Activated CD8-positive, alpha-beta memory T cell treated with anti-CD3 and anti-CD28 coated beads for 48 hours (primary cell): ENCODE results near the gene MRPS21.
"Not testable (repeated sequence)": the region's sequence is repeated elsewhere in the genome, so short reads cannot be mapped to it uniquely, and the experiment has no call there.

Experiments used
- DNase-seq, 3 experiments: peaks; one replicate each; pipeline ENCODE4 v3.0.0-alpha.2; 2020; ENCODE audit warnings: low read depth in 2 of 3, low spot score in 2 of 3

MRPS21 gene

GRCh38 chr1:150281221-150281757 is 12.4 kb upstream of the MRPS21 start:
- no peak for DNase-seq

GRCh38 chr1:150281758-150282557 is 11.7 kb upstream of the MRPS21 start, which contains the start of gene CIART:
TSS of gene CIART (plus strand) at chr1:150282554. CDS start at chr1:150283268, 714 bp downstream.
- peak in 2 of 3 experiments; percentile 25 to 53 for DNase-seq

DNA sequence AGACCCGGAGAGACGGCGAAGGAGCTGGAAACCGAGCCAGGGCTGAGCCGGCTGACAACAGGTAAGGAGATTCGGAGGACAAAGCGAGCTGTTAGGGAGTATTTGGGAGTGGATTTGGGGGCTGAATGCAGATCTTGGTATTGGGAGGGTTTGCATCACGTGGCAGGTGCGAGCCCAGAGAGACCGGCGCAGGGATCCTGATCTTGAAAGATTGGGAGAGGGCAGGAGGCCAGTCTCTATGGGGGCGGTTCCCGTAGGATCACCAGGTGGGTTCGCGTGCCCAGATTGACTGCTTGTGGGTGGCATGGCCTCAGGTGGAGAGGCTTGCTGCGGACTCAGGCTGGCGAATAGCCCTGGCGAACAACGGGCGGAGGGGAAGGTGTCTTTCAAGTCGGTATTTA is 11.1 kb upstream of the MRPS21 start:
- DNase-seq, result no peak

DNA sequence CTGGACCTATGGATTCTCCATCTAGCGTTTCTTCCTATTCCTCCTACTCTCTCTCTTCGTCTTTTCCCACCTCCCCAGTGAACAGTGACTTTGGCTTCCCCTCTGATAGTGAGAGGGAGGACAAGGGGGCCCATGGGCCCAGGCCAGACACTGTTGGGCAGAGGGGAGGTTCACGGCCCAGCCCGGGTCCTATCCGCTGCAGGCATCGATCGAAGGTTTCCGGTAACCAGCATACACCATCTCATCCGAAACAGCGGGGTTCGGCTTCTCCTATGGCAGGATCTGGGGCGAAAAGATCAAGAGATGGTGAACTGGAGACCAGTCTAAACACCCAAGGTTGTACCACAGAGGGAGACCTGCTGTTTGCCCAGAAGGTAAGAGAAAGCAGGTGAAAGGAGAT is 10.4 kb upstream of the MRPS21 start:
- no peak for DNase-seq

DNA sequence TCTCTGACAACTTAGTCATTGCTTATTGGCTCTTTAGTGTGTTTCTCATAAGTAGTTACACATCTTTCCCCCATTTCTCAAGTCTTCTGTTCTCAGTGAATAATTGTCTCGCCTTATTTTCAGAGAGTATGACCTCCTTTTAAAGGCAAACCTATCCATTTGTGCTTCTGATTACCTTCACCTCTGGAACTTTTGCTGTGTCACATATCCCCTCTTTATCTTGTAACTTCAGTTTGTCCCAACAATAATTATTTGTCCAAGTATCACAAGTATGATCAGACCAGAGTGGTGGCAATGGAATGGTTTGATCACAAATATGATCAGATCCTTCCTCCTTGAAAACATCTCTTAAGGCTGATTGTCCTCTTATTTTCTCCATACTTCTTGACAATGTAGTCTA is 5.3 kb upstream of the MRPS21 start:
- no peak for DNase-seq

- no peak for DNase-seq
Observed at GRCh38 chr1:150288822-150289221, 4.8 kb upstream of the MRPS21 start.

- DNase-seq, result no peak
Observed at GRCh38 chr1:150295476-150295875, 1.8 kb downstream of the MRPS21 start.

DNA sequence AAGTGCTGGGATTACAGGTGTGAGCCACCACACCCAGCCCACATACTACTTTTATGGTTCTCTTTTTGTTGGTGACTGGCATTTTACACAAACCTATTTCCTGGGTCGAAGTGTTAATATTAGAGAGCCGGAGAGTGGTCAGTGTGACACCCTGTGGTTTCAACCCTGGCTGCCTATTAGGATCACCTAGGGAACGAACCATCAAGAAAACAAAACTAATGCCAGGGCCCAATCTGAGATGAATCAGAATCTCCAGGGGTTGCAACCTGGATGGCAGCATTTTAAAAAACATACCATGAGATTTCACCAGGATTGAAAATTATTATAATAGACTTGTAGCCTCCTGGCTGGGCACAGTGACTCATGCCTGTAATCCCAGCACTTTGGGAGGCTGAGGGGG is 6.1 kb downstream of the MRPS21 start:
- DNase-seq, result no peak

- DNase-seq, result no peak
Observed at GRCh38 chr1:150302338-150302737, 8.7 kb downstream of the MRPS21 start.

DNA sequence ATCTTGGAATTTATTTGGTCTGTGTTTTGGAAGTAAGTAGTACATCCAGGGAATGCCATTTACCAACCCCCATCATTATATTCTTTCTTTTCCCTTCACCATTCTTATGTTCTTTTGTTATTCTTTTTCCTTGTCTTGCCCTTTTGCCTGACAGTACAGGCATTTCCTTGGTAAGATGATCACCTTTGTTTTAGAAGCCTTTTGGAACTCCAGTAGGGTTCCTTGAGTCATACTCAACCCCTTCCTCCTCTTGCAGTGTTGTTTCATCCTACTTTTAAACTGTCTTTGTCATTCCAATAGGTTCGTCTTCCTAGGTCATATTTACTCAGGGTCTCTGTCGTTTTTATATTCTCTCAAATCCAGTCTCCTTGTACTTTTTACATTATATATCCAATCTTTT is 9.2 kb downstream of the MRPS21 start:
- no peak for DNase-seq

GRCh38 chr1:150308585-150308984 is 14.9 kb downstream of the MRPS21 start:
- DNase-seq, result not testable (repeated sequence)

GRCh38 chr1:150309758-150310508 is 16.3 kb downstream of the MRPS21 start:
- DNase-seq, result no peak

GRCh38 chr1:150311762-150312161 is 18.1 kb downstream of the MRPS21 start:
- DNase-seq, result no peak

DNA sequence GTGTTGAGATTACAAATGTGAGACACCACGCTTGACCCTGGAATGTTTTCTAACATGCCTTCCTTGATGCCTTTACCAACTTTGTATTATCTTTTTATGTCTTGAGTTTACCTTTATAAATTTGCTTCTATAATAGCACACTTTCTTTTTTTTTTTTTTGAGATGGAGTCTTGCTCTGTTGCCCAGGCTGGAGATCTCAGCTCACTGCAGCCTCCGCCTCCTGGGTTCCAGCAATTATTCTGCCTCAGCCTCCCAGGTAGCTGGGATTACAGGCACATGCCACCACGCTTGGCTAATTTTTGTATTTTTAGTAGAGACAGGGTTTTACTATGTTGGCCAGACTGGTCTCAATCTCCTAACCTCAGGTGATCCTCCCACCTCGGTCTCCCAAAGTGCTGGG is 21.0 kb downstream of the MRPS21 start:
- DNase-seq, result not testable (repeated sequence)

DNA sequence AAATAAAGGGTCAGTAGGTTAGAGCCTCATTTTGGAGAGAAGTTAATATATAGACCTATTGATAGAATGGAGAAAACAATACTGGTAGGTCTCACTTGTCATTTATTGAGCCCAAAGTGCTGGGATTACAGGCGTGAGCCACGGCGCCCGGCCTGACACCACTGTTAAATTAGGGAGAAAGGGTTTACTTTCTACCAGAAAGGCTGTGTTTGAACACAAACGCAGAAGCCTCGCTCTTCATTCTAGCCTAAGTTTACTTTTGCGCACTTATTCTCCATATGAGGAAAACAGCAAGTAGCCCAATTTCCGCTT is 27.0 kb downstream of the MRPS21 start:
- DNase-seq, result no peak

DNA sequence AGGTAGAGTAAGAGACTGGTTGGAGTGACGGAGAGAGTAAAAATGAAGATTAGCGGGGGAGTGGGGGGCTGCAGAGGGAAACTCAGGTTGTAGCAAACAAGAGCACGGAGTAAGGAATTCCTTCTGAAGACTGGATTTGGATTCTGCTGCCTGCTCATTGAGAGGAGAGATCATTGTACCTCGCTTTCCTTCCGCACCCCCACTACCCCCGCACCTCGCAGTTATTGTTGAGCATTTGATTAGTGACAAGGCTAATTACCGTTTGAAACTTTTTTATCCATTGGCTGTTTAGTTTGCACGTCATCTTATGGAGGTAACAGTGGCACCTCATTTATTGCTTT is 28.1 kb downstream of the MRPS21 start:
- no peak for DNase-seq

GRCh38 chr1:150322310-150322709 is 28.6 kb downstream of the MRPS21 start:
- no peak for DNase-seq

DNA sequence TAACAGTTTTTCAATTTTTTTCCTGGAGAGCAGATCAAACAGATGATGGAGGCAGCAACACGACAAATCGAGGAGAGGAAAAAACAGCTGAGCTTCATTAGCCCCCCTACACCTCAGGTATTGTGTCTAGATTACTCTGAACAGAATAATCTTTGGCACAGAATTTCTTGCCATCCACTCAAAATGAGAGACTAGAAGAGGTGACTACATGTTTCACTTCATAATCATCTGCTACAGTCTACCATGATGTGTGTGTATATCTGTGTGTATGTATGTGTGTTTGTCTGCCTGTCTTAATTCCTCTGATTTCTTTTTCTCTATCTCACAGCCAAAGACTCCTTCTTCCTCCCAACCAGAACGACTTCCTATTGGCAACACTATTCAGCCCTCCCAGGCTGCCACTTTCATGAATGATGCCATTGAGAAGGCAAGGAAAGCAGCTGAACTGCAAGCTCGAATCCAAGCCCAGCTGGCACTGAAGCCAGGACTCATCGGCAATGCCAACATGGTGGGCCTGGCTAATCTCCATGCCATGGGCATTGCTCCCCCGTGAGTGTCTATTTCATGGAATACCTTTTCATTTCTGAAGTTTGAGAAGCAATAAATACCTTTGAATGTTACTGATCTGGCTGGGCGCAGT is 39.1 kb downstream of the MRPS21 start:
- no peak for DNase-seq

DNA sequence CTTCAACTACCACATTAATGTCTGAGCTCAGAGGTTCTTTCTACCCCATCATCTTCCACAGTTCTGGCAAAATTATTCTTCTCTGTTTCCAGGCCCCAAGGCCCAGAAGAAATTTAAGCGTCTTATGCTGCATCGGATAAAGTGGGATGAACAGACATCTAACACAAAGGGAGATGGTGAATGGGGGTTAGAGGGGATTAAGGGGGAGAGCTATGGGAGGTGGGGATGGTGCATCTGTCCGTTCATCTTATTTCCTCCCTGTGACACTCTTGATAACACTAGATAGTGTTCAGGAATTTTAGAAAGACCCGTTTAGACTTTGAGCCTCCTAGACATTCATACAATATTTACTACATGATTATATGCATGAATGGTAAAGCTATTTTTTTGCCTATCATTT is 52.7 kb downstream of the MRPS21 start:
- DNase-seq, result no peak

DNA sequence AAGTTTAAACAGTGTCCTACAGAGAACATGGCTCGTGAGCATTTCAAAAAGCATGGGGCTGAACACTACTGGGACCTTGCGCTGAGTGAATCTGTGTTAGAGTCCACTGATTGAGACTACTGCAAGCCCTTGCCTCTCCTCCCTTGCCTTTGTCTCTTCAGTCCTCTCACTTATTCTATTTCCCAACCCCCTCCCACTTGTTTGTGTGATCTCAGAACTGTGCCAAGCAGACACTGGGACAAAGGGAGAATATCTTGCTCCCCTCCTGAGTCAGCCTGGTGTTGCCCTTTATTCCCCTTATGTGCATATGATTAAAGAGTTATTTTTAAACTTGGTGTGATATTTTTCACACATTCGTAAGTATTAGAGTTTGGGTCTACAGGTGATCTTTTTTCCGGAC is 59.2 kb downstream of the MRPS21 start:
- DNase-seq, result no peak
